ENCODE results near the gene RNASE12.

DNA sequence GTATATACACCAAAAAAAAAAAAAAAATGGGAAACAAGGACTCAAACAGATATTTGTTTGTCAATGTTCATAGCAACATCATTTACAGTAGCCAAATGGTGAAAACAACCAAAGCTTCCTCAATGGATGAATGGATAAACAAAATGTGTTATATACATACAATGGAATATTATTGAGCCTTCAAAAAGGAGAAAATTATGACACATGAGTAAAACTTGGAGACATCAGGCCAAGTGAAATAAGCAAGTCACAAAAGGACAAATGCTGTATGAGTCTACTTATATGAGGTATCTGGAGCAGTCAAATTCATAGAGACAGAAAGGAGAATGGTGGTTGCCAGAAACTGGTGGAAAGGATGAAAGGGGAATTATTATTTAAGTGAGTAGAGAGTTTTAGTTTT lies 38.2 kb downstream of the RNASE12 start:
- TF ChIP-seq, protein P1, sequence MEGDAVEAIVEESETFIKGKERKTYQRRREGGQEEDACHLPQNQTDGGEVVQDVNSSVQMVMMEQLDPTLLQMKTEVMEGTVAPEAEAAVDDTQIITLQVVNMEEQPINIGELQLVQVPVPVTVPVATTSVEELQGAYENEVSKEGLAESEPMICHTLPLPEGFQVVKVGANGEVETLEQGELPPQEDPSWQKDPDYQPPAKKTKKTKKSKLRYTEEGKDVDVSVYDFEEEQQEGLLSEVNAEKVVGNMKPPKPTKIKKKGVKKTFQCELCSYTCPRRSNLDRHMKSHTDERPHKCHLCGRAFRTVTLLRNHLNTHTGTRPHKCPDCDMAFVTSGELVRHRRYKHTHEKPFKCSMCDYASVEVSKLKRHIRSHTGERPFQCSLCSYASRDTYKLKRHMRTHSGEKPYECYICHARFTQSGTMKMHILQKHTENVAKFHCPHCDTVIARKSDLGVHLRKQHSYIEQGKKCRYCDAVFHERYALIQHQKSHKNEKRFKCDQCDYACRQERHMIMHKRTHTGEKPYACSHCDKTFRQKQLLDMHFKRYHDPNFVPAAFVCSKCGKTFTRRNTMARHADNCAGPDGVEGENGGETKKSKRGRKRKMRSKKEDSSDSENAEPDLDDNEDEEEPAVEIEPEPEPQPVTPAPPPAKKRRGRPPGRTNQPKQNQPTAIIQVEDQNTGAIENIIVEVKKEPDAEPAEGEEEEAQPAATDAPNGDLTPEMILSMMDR (IDR thresholded peaks at IDR 0.05; ENCODE audit: extremely low read depth in 1 of 2, insufficient read depth in 1 of 2, low read depth in 1 of 2, low read length in 2 of 2): no peak
- TF ChIP-seq POLR2AphosphoS5 (IDR thresholded peaks at IDR 0.05; ENCODE audit: insufficient read depth, low read depth, low read length): no peak
- TF ChIP-seq EZH2 (IDR thresholded peaks at IDR 0.05; ENCODE audit: borderline replicate concordance, low read depth, low read length, severe bottlenecking): no peak
- no peak for TF ChIP-seq GATA2 (IDR thresholded peaks at IDR 0.05; ENCODE audit: insufficient read depth, insufficient read length, low read depth, low read length)
- no peak for TF ChIP-seq POLR2A (IDR thresholded peaks at IDR 0.05; ENCODE audit: low read depth, low read length)
- no peak for TF ChIP-seq MYC (IDR thresholded peaks at IDR 0.05; ENCODE audit: low read depth, low read length)
- TF ChIP-seq, protein P2, sequence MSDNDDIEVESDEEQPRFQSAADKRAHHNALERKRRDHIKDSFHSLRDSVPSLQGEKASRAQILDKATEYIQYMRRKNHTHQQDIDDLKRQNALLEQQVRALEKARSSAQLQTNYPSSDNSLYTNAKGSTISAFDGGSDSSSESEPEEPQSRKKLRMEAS (IDR thresholded peaks at IDR 0.05; ENCODE audit: insufficient read depth, insufficient read length): no peak
- no peak for TF ChIP-seq JUN (IDR thresholded peaks at IDR 0.05; ENCODE audit: borderline replicate concordance, insufficient read depth, insufficient read length, low read depth)
- no peak for TF ChIP-seq FOS (IDR thresholded peaks at IDR 0.05; ENCODE audit: borderline replicate concordance, insufficient read depth, low read length)
